GM08714 (cell line): Measurements from ENCODE around the gene APAF1.

Source experiments
- H3K4me3 ChIP-seq: fragments of 200-500 bp; sonication (Bioruptor generic); 2 replicates; pipeline ENCODE4 v1.5.1; 2014; ENCODE audit warnings: mild to moderate bottlenecking, low read length, inconsistent platforms
- ZNF274 ChIP-seq: IDR thresholded peaks from 2 replicates; pipeline ENCODE4 v1.6.1; 2012; ENCODE audit warnings: mild to moderate bottlenecking, low read depth, low read length

The APAF1 gene

GRCh38 chr12:98691351-98691750 is 46.3 kb downstream of the APAF1 start:
- H3K4me3 ChIP-seq, result no peak overlapping the region
- TF ChIP-seq ZNF274, result no peak

- TF ChIP-seq ZNF274, result no peak
- no peak overlapping the region for H3K4me3 ChIP-seq
Observed at GRCh38 chr12:98696036-98696646, 51.1 kb downstream of the APAF1 start.

- TF ChIP-seq ZNF274, result no peak
Observed at GRCh38 chr12:98697209-98697608, 52.1 kb downstream of the APAF1 start.

GRCh38 chr12:98698603-98699463 is 53.7 kb downstream of the APAF1 start:
- TF ChIP-seq ZNF274, result no peak
- no peak overlapping the region for H3K4me3 ChIP-seq

More at GRCh38 chr12:98697209-98697608, 52.1 kb downstream of the APAF1 start:
- H3K4me3 ChIP-seq, result no peak overlapping the region

GRCh38 chr12:98699586-98699985 is 54.5 kb downstream of the APAF1 start:
- no peak overlapping the region for H3K4me3 ChIP-seq
- TF ChIP-seq ZNF274, result no peak

GRCh38 chr12:98701166-98701565 is 56.1 kb downstream of the APAF1 start:
- no peak for TF ChIP-seq ZNF274

GRCh38 chr12:98709022-98709421 is 63.9 kb downstream of the APAF1 start:
- no peak overlapping the region for H3K4me3 ChIP-seq
- no peak for TF ChIP-seq ZNF274

More at GRCh38 chr12:98701166-98701565, 56.1 kb downstream of the APAF1 start:
- no peak overlapping the region for H3K4me3 ChIP-seq

GRCh38 chr12:98714426-98714825 is 69.3 kb downstream of the APAF1 start:
- H3K4me3 ChIP-seq, result no peak overlapping the region
- TF ChIP-seq ZNF274, result no peak

- no peak overlapping the region for H3K4me3 ChIP-seq
- no peak for TF ChIP-seq ZNF274
Observed at GRCh38 chr12:98719515-98720504, 74.7 kb downstream of the APAF1 start.

GRCh38 chr12:98721204-98721702 is 76.2 kb downstream of the APAF1 start:
- no peak for TF ChIP-seq ZNF274
- no peak overlapping the region for H3K4me3 ChIP-seq

GRCh38 chr12:98724384-98725155 is 79.5 kb downstream of the APAF1 start:
- no peak for TF ChIP-seq ZNF274
- H3K4me3 ChIP-seq, result no peak overlapping the region

- H3K4me3 ChIP-seq, result no peak overlapping the region
- no peak for TF ChIP-seq ZNF274
Observed at GRCh38 chr12:98725476-98726247, 80.6 kb downstream of the APAF1 start.
